NK-92 treated with Interleukin-12 subunit alpha and Interleukin-12 subunit beta, amount 100 ng/mL, for 24 hours (cell line): Measurements from ENCODE around the gene SLC4A9.
A peak's percentile ranks its signal among the peaks of the same experiment; 100 is the strongest.
"Not testable (repeated sequence)": the region's sequence is repeated elsewhere in the genome, so short reads cannot be mapped to it uniquely, and the experiment has no call there.

Source experiments
- DNase-seq: peaks from one replicate; lab custom pipeline; 2025; lab: John Stamatoyannopoulos, UW

SLC4A9 gene

GRCh38 chr5:140401362-140402257 lies 41.6 kb downstream of the SLC4A9 start, which contains the start of gene ANKHD1:
Gene ANKHD1 (plus strand): TSS chr5:140401833. CDS start chr5:140401968, 135 bp downstream.
- DNase-seq, result peak; percentile 98

DNA sequence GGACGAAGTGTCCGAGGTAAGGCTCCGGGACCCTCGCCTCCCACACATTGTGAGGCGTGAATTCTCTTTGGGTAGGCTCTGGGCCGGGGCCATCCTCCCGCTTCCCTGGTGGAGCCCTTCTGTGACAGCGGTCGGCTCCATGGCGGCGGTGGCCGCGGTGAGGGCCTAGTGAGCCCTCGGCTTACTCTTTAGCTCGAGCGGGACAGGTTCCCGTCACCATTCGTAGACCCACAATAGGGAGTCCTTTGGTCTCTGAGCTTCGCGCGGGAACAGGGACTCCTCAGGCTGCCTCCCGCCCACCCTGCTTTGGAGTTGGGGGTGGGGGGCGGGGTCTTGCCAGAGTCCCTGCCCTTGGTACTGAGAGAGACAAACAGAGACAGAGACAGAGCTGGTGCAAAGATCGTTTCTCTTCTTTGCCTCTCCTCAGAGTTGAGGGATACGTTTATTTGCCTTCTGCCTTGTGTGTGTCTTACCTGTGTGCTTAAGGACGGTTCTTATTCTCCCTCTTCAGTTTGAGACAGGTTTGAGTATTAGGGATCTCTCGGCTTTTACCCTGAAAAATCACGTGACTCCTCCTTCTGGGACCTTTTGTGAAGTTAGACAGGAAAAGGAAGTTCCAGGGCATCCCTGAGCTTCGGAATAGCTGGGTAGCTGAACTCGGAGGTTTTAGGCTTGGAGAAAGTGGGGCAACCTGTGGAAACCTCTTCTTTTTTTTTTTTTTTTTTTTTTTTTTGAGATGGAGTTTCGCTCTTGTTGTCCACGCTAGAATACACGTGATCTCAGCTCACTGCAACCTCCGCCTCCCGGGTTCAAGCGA lies 42.5 kb downstream of the SLC4A9 start:
- peak; percentile 58 for DNase-seq

GRCh38 chr5:140403613-140404012 lies 43.6 kb downstream of the SLC4A9 start:
- no peak for DNase-seq

DNA sequence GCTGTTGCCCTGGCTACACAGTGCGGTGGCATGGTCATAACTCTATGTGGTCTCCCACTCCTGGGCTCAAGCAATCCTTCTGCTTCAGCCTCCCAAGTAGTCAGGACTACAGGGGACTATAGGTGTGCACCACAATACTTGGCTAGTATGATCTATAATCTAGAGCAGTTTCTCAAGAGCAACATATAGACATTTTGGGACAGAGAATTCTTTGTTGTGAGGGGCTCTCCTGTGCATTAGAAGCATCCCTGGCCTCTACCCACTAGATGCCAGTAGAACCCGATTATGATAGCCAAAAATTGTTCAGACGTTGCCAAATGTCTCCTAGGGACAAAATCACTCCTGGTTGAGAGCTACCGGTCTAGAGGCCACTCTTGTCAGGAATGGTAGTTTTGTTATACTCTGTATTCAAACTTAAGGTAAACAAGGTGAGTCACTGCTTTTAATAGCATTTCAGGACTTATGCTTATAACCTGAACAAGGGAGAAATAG lies 48.8 kb downstream of the SLC4A9 start:
- no peak for DNase-seq

DNA sequence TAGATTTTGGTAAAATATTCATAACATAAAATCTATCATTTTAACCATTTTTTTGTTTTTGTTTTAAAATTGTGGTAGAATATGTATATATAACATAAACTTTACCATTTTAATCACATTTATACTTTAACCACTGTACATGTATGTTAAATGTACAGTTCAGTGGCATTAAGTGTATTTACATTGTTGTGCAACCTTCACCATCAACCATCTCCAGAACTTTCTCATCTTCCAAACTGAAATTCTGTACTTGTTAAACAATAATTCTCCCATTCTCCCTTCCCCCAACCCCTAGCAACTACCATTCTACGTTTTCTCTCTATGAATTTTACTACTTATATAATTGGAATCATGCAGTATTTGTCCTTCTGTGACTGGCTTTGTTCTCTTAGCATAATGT lies 53.2 kb downstream of the SLC4A9 start:
- DNase-seq, result no peak

DNA sequence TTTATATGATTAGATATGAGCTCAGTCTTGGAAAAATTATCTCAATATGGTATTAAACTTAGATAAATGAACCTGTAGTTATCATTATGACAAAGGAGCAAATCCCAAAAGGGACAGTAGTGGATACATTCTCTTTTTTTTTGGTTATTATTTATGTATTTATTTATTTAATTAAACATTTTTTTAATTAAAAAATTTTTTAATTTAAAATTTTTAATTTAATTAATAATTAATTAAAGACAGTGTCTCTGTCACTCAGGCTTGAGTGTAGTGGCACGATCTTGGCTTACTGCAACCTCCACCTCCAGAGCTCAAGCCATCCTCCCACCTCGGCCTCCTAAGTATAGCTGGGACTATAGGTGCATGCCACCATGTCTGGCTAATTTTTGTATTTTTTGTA lies 57.2 kb downstream of the SLC4A9 start:
- no peak for DNase-seq

GRCh38 chr5:140418862-140419520 lies 59.0 kb downstream of the SLC4A9 start:
- DNase-seq, result no peak

DNA sequence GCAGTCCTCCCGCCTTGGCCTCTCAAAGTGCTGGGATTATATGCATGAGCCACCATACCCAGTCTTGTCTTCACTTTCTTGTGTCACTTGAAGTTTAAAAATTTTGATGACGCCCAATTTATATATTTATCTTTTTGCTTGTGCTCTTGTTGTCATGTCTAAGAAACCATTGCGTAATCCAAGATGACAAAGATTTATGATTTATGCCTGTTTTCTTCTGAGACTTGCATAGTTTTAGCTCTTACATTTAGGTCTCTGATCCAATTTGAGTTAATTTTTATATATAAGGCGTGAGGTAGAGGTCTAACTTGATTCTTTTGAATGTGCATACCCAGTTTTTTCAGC lies 60.2 kb downstream of the SLC4A9 start:
- DNase-seq, result no peak

DNA sequence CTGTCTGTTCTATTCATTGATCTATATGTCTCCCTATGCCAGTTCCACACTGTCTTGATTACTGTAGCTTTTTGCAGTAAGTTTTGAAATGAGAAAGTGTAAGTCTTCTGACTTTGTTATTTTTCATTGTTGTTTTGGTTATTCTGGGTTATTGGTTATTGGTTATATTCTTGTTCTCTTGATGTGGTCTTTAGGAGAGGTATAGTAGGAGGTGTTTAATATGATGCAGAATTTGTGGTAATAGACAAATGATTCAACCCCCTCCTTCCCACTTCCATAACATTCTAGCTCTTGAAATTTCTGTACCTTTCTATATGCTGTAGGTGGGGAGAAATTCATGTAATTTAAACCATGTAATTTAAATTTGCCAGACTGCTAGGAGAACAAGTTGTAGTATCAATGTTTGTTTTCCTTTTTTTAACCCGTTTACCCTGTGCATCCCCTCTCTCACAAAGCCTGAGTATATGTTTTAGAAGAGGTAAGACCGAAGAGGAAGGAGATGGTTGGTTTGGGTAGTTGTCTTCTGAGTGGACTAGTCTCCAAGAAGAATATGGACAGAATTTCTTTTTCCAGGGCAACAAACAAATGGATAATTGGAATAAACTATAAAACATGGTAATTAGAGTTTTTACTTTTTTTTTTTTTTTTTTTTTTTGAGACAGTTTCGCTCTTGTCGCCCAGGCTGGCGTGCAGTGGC lies 60.8 kb downstream of the SLC4A9 start:
- DNase-seq, result no peak

- not testable (repeated sequence) for DNase-seq
Measured at GRCh38 chr5:140421375-140421774, 61.4 kb downstream of the SLC4A9 start.

DNA sequence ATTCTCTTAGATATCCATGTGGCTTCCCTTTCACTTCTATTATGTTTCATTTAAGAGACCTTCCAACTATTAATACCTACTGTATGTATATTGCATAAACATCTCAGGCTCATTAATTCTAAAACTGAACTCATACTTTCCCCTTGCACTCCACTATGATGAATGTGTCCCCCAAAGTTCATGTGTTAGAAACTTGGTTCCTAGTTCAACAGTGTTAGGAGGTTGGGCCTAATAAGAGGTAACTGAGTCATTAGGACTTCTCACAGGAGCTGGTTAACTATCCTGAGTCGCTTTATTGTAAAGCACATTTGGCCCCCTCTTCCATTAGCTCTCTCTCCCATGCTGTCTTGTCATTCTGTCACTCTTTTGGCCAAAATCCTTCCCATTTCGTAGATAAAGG lies 63.6 kb downstream of the SLC4A9 start:
- DNase-seq, result no peak

- DNase-seq, result no peak
Measured at GRCh38 chr5:140424135-140424534, 64.1 kb downstream of the SLC4A9 start.
